Middle frontal gyrus (tissue), 1 donor: ENCODE measurements around the gene MYCBPAP.

ENCODE experiments used
- DNase-seq: peaks from one replicate; pipeline ENCODE4 v3.0.0-alpha.2; 2015; ENCODE audit warnings: low spot score; ENCODE audit errors: extremely low spot score

The MYCBPAP gene

GRCh38 chr17:50517011-50517410, 8.8 kb downstream of the MYCBPAP start:
- no peak for DNase-seq

GRCh38 chr17:50517504-50518383, 9.5 kb downstream of the MYCBPAP start:
- DNase-seq = no peak

- DNase-seq = no peak
Measured at GRCh38 chr17:50518384-50519023, 10.3 kb downstream of the MYCBPAP start.

- DNase-seq = no peak
Measured at GRCh38 chr17:50519141-50519834, 11.0 kb downstream of the MYCBPAP start.

GRCh38 chr17:50520483-50520882, 12.2 kb downstream of the MYCBPAP start:
- no peak for DNase-seq

- no peak for DNase-seq
Measured at GRCh38 chr17:50521514-50521913, 13.3 kb downstream of the MYCBPAP start.

GRCh38 chr17:50522766-50523165, 14.5 kb downstream of the MYCBPAP start:
- no peak for DNase-seq

- DNase-seq = no peak
Measured at GRCh38 chr17:50523208-50523607, 15.0 kb downstream of the MYCBPAP start.

- no peak for DNase-seq
Measured at GRCh38 chr17:50524838-50525237, 16.6 kb downstream of the MYCBPAP start.

- DNase-seq = no peak
Measured at GRCh38 chr17:50527155-50527762, 19.0 kb downstream of the MYCBPAP start.

GRCh38 chr17:50527949-50528474, 19.8 kb downstream of the MYCBPAP start:
- no peak for DNase-seq

- DNase-seq = no peak
Measured at GRCh38 chr17:50529849-50530248, 21.6 kb downstream of the MYCBPAP start.

GRCh38 chr17:50531428-50532025, 23.3 kb downstream of the MYCBPAP start:
- DNase-seq = no peak

GRCh38 chr17:50532452-50533024, 24.3 kb downstream of the MYCBPAP start, which contains the start of gene EPN3:
Gene EPN3, plus strand, starts transcription at chr17:50532735. Its CDS starts 3,822 bp downstream, at chr17:50536557.
- no peak for DNase-seq

- DNase-seq = no peak
Measured at GRCh38 chr17:50533185-50533584, 24.9 kb downstream of the MYCBPAP start.

- no peak for DNase-seq
Measured at GRCh38 chr17:50533720-50534148, 25.5 kb downstream of the MYCBPAP start.

GRCh38 chr17:50534222-50534978, 26.2 kb downstream of the MYCBPAP start:
- DNase-seq = no peak

GRCh38 chr17:50534979-50535326, 26.7 kb downstream of the MYCBPAP start:
- no peak for DNase-seq

- no peak for DNase-seq
Measured at GRCh38 chr17:50535407-50535806, 27.2 kb downstream of the MYCBPAP start.
